Measurements from ENCODE around the gene LAMA2. TPM values are rescaled to one million over a fixed set of nuclear protein-coding genes. Genes with fewer than 3 reads are reported as not detected.

LAMA2 gene
- total and polyA plus RNA-seq, 4 donors, result 5.2 to 105 (median 45.9) TPM

DNA sequence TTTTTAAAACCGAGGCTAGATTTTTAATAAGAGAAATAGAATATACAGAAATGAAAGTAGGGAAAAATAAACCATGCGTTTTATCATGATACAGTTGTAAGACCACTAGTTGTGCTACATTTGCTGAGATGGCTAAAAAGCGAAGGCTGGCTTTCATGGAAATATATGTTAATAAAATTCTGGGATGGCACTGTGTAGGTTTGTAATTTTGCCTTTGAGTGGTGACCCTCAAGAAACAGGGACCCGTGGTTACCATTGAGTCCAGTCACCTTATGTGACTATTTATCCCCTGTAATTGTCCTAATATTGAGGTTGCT, 593.3 kb downstream of the LAMA2 start:
- Histone ChIP-seq H3K4me1 (ENCODE audit: control insufficient read depth in 5 of 5, insufficient read depth in 5 of 5, low read length in 5 of 5) (peaks cover 0 to 19% (median 0%) of the 10 kb centered on the region in 5 donors), H3K27ac (ENCODE audit: low read depth in 1 of 2, low read length in 1 of 2) (peak overlapping the region in 1 of 2 donors; percentile 4), H3K9me3 (ENCODE audit: control insufficient read depth in 4 of 4, insufficient read depth in 3 of 4, low read length in 3 of 4) (no peaks in the 10 kb centered on the region), H3K4me3 (no peak overlapping the region), H3K36me3 (ENCODE audit: control insufficient read depth in 4 of 4, insufficient read depth in 4 of 4, low read length in 4 of 4) (peaks cover 0 to 9% (median 3%) of the 10 kb centered on the region in 4 donors), H3K9ac (ENCODE audit: insufficient read depth in 1 of 2, low read length in 2 of 2) (no peak overlapping the region), H3K27me3 (ENCODE audit: control insufficient read depth in 3 of 3, insufficient read depth in 3 of 3, low read length in 2 of 3) (no peaks in the 10 kb centered on the region)
- TF ChIP-seq, protein P1, sequence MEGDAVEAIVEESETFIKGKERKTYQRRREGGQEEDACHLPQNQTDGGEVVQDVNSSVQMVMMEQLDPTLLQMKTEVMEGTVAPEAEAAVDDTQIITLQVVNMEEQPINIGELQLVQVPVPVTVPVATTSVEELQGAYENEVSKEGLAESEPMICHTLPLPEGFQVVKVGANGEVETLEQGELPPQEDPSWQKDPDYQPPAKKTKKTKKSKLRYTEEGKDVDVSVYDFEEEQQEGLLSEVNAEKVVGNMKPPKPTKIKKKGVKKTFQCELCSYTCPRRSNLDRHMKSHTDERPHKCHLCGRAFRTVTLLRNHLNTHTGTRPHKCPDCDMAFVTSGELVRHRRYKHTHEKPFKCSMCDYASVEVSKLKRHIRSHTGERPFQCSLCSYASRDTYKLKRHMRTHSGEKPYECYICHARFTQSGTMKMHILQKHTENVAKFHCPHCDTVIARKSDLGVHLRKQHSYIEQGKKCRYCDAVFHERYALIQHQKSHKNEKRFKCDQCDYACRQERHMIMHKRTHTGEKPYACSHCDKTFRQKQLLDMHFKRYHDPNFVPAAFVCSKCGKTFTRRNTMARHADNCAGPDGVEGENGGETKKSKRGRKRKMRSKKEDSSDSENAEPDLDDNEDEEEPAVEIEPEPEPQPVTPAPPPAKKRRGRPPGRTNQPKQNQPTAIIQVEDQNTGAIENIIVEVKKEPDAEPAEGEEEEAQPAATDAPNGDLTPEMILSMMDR (IDR thresholded peaks at IDR 0.05; ENCODE audit: control extremely low read depth, extremely low read depth), result no peak
- DNase-seq, result no peak
- no peak for ATAC-seq (ENCODE audit: insufficient read depth, low FRiP score)
- 89 to 95% methylated on average over 4 of the region's 4 CpGs for WGBS, 2 donors

DNA sequence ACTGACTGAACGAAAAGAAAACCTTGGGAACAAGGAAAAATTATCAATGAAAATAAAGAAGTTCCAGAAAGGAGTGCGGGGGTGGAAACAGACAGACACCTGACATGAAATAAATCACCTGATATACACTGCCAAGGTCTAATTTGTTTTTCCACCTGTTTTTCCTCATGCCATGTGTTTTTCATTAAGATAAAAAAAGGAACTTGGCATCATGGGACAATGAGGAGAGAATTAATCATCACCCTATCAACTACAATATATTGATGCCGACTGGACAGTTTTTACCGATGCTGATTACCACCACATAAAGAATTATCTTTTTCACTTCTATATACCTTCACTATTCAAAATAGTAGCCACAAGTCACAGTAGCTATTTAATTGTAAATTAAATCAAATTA, 593.9 kb downstream of the LAMA2 start:
- no peak overlapping the region for H3K9ac ChIP-seq (ENCODE audit: insufficient read depth in 1 of 2, low read length in 2 of 2)
- WGBS, 2 donors, result 87 to 91% methylated on average over 4 of the region's 4 CpGs
- H3K27me3 ChIP-seq (ENCODE audit: control insufficient read depth in 3 of 3, insufficient read depth in 3 of 3, low read length in 2 of 3), result no peaks in the 10 kb centered on the region
- no peaks in the 10 kb centered on the region for H3K9me3 ChIP-seq (ENCODE audit: control insufficient read depth in 4 of 4, insufficient read depth in 3 of 4, low read length in 3 of 4)
- DNase-seq, result no peak
- no peak overlapping the region for H3K4me3 ChIP-seq
- H3K36me3 ChIP-seq (ENCODE audit: control insufficient read depth in 4 of 4, insufficient read depth in 4 of 4, low read length in 4 of 4), result peaks cover 0 to 15% (median 3%) of the 10 kb centered on the region in 4 donors
- TF ChIP-seq, protein P1 (IDR thresholded peaks at IDR 0.05; ENCODE audit: control extremely low read depth, extremely low read depth), result no peak
- H3K27ac ChIP-seq (ENCODE audit: low read depth in 1 of 2, low read length in 1 of 2), result no peak overlapping the region
- ATAC-seq (ENCODE audit: insufficient read depth, low FRiP score), result no peak
- peaks cover 0 to 19% (median 0%) of the 10 kb centered on the region in 5 donors for H3K4me1 ChIP-seq (ENCODE audit: control insufficient read depth in 5 of 5, insufficient read depth in 5 of 5, low read length in 5 of 5)

DNA sequence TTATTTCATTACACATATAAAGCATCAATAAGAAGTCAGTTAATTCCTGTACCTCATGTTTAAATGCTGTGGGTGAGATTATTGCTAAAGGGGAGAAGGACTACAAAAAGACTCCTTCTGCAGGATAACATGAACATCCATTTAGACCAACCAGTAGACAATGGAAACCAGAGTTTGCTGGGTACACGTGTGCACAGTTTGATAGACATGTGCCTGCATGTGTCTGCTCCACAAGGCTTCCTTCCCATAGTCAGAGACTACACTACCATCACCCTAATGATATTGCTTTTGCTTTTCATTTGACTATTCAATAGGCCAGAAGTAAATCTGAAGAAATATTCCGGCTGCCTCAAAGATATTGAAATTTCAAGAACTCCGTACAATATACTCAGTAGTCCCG, 595.4 kb downstream of the LAMA2 start:
- WGBS, 2 donors, result 92% methylated on average over 4 of the region's 4 CpGs
- Histone ChIP-seq H3K27me3 (ENCODE audit: control insufficient read depth in 3 of 3, insufficient read depth in 3 of 3, low read length in 2 of 3) (no peaks in the 10 kb centered on the region), H3K9me3 (ENCODE audit: control insufficient read depth in 4 of 4, insufficient read depth in 3 of 4, low read length in 3 of 4) (no peaks in the 10 kb centered on the region), H3K4me1 (ENCODE audit: control insufficient read depth in 5 of 5, insufficient read depth in 5 of 5, low read length in 5 of 5) (peaks cover 0 to 19% (median 0%) of the 10 kb centered on the region in 5 donors), H3K27ac (ENCODE audit: low read depth in 1 of 2, low read length in 1 of 2) (no peak overlapping the region), H3K36me3 (ENCODE audit: control insufficient read depth in 4 of 4, insufficient read depth in 4 of 4, low read length in 4 of 4) (peaks cover 0 to 16% (median 4%) of the 10 kb centered on the region in 4 donors), H3K9ac (ENCODE audit: insufficient read depth in 1 of 2, low read length in 2 of 2) (no peak overlapping the region), H3K4me3 (no peak overlapping the region)
- TF ChIP-seq, protein P1 (IDR thresholded peaks at IDR 0.05; ENCODE audit: control extremely low read depth, extremely low read depth), result no peak
- no peak for ATAC-seq (ENCODE audit: insufficient read depth, low FRiP score)
- no peak for DNase-seq

DNA sequence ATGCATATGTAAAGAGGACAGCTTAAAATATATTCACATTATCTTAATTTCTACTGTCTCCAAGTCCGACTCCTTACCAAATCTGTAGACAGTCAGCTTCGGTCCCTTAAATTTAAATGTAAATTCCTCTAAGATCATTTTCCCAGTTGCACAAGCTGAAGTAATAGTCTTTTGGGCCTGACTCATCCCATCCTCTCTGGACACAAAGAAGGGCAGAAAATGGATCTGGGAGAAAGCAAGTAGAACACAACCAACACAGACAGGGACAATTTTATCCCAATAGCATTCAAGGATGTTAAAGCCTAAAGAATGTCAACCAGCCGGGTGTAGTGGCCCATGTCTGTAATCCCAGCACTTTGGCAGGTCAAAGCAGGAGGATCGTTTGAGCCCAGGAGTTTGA, 598.8 kb downstream of the LAMA2 start:
- ATAC-seq (ENCODE audit: insufficient read depth, low FRiP score) (no peak), DNase-seq (no peak)
- Histone ChIP-seq H3K4me1 (ENCODE audit: control insufficient read depth in 5 of 5, insufficient read depth in 5 of 5, low read length in 5 of 5) (no peaks in the 10 kb centered on the region), H3K27ac (ENCODE audit: low read depth in 1 of 2, low read length in 1 of 2) (no peak overlapping the region), H3K27me3 (ENCODE audit: control insufficient read depth in 3 of 3, insufficient read depth in 3 of 3, low read length in 2 of 3) (no peaks in the 10 kb centered on the region), H3K9ac (ENCODE audit: insufficient read depth in 1 of 2, low read length in 2 of 2) (no peak overlapping the region), H3K9me3 (ENCODE audit: control insufficient read depth in 4 of 4, insufficient read depth in 3 of 4, low read length in 3 of 4) (no peaks in the 10 kb centered on the region), H3K4me3 (no peak overlapping the region), H3K36me3 (ENCODE audit: control insufficient read depth in 4 of 4, insufficient read depth in 4 of 4, low read length in 4 of 4) (peaks cover 2 to 28% (median 4%) of the 10 kb centered on the region in 4 donors)
- TF ChIP-seq, protein P1 (IDR thresholded peaks at IDR 0.05; ENCODE audit: control extremely low read depth, extremely low read depth), result no peak
- 92 to 96% methylated on average over 4 of the region's 4 CpGs for WGBS, 2 donors
